H9 (cell line): ENCODE measurements around the gene FYCO1. TPM values are rescaled to one million over a fixed set of nuclear protein-coding genes. Genes with fewer than 3 reads are reported as not detected.

ENCODE experiments used
- DNase-seq: peaks from one replicate; pipeline ENCODE4 v3.0.0-alpha.2; 2017
- H2AFZ ChIP-seq: one replicate; pipeline ENCODE4 v1.6.1; 2013; ENCODE audit warnings: mild to moderate bottlenecking, low read length, control low read depth, moderate library complexity
- H2AK5ac ChIP-seq: 2 replicates; pipeline ENCODE4 v1.6.1; 2013; ENCODE audit warnings: low read length, control low read depth, mixed read lengths; ENCODE audit not compliant: insufficient read length
- H2BK120ac ChIP-seq: one replicate; pipeline ENCODE4 v1.6.1; 2013; ENCODE audit warnings: low read depth, mild to moderate bottlenecking, low read length, control low read depth, inconsistent platforms; ENCODE audit not compliant: poor library complexity, severe bottlenecking
- H2BK12ac ChIP-seq: 2 replicates; pipeline ENCODE4 v1.6.1; 2013; ENCODE audit warnings: low read length, control low read depth, mixed read lengths, low read depth; ENCODE audit not compliant: insufficient read length
- H2BK15ac ChIP-seq: 2 replicates; pipeline ENCODE4 v1.6.1; 2013; ENCODE audit warnings: low read depth, low read length, control low read depth
- H2BK20ac ChIP-seq: one replicate; pipeline ENCODE4 v1.6.1; 2013; ENCODE audit warnings: low read depth, mild to moderate bottlenecking, low read length, control low read depth, inconsistent platforms; ENCODE audit not compliant: poor library complexity, severe bottlenecking
- H2BK5ac ChIP-seq: 2 replicates; pipeline ENCODE4 v1.6.1; 2013; ENCODE audit warnings: low read length, control low read depth, mixed read lengths; ENCODE audit not compliant: insufficient read length
- H3K14ac ChIP-seq: 2 replicates; pipeline ENCODE4 v1.6.1; 2013; ENCODE audit warnings: low read length, control low read depth; ENCODE audit not compliant: insufficient read depth
- H3K18ac ChIP-seq: 2 replicates; pipeline ENCODE4 v1.6.1; 2013; ENCODE audit warnings: low read depth, mild to moderate bottlenecking, mixed read lengths, low read length, control low read depth; ENCODE audit not compliant: insufficient read length
- H3K23ac ChIP-seq: 2 replicates; pipeline ENCODE4 v1.6.1; 2013; ENCODE audit warnings: low read length, control low read depth, mixed read lengths, low read depth; ENCODE audit not compliant: insufficient read length
- H3K23me2 ChIP-seq: 2 replicates; pipeline ENCODE4 v1.6.1; 2013; ENCODE audit warnings: low read depth, mild to moderate bottlenecking, mixed read lengths, low read length, control low read depth; ENCODE audit not compliant: insufficient read length, poor library complexity, severe bottlenecking
- H3K27ac ChIP-seq: 2 replicates; pipeline ENCODE4 v1.5.1; 2013; ENCODE audit warnings: low read length, control low read depth, mixed read lengths, low read depth; ENCODE audit not compliant: insufficient read length
- H3K27me3 ChIP-seq: 2 replicates; pipeline ENCODE4 v1.6.1; 2013; ENCODE audit warnings: low read length, control low read depth, inconsistent platforms; ENCODE audit not compliant: insufficient read depth
- H3K4ac ChIP-seq: 2 replicates; pipeline ENCODE4 v1.6.1; 2013; ENCODE audit warnings: low read depth, mild to moderate bottlenecking, control low read depth, inconsistent platforms, low read length, moderate library complexity
- H3K4me1 ChIP-seq: 2 replicates; pipeline ENCODE4 v1.6.1; 2013; ENCODE audit warnings: low read length, control low read depth, inconsistent platforms; ENCODE audit not compliant: insufficient read depth
- H3K4me2 ChIP-seq: 2 replicates; pipeline ENCODE4 v1.6.1; 2013; ENCODE audit warnings: low read length, control low read depth, mixed read lengths; ENCODE audit not compliant: insufficient read length, insufficient read depth
- H3K56ac ChIP-seq: 2 replicates; pipeline ENCODE4 v1.6.1; 2013; ENCODE audit warnings: low read depth, mild to moderate bottlenecking, mixed read lengths, low read length, control low read depth; ENCODE audit not compliant: insufficient read length
- H3K79me1 ChIP-seq: 2 replicates; pipeline ENCODE4 v1.6.1; 2013; ENCODE audit warnings: low read depth, mild to moderate bottlenecking, moderate library complexity, low read length, control low read depth, inconsistent platforms; ENCODE audit not compliant: insufficient read depth, poor library complexity, severe bottlenecking
- H3K79me2 ChIP-seq: 2 replicates; pipeline ENCODE4 v1.6.1; 2013; ENCODE audit warnings: low read length, control low read depth, inconsistent platforms; ENCODE audit not compliant: insufficient read depth
- H3K9ac ChIP-seq: 2 replicates; pipeline ENCODE4 v1.6.1; 2013; ENCODE audit warnings: low read length, control low read depth, mixed read lengths; ENCODE audit not compliant: insufficient read length; ENCODE audit errors: extremely low read depth
- H3K9me3 ChIP-seq: one replicate; pipeline ENCODE4 v1.6.1; 2013; ENCODE audit warnings: low read depth, low read length, inconsistent platforms; ENCODE audit not compliant: control insufficient read depth
- H3T11ph ChIP-seq: one replicate; pipeline ENCODE4 v1.6.1; 2013; ENCODE audit warnings: mild to moderate bottlenecking, low read length, control low read depth, inconsistent platforms
- H4K20me1 ChIP-seq: one replicate; pipeline ENCODE4 v1.6.1; 2013; ENCODE audit not compliant: control insufficient read depth, insufficient read length, insufficient read depth
- H4K5ac ChIP-seq: 2 replicates; pipeline ENCODE4 v1.6.1; 2013; ENCODE audit warnings: low read depth, mild to moderate bottlenecking, mixed read lengths, low read length, control low read depth; ENCODE audit not compliant: insufficient read length
- H4K8ac ChIP-seq: replicated peaks from 2 replicates; pipeline ENCODE4 v1.6.1; 2013; ENCODE audit warnings: low read length, control low read depth, mixed read lengths, low read depth; ENCODE audit not compliant: insufficient read length
- H4K91ac ChIP-seq: 2 replicates; pipeline ENCODE4 v1.6.1; 2013; ENCODE audit warnings: low read depth, mild to moderate bottlenecking, moderate library complexity, mixed read lengths, low read length, control low read depth; ENCODE audit not compliant: insufficient read length
- H3K27ac Mint-ChIP-seq, 3 experiments: 2 replicates in 2 of 3; 3 replicates in 1 of 3; pipeline ENCODE4 v1.8.0; 2020 to 2021; ENCODE audit warnings: mixed read lengths in 3 of 3, mild to moderate bottlenecking in 1 of 3, moderate library complexity in 1 of 3
- H3K27me3 Mint-ChIP-seq: 2 replicates; pipeline ENCODE4 v1.8.0; 2021; ENCODE audit warnings: low read depth, mild to moderate bottlenecking, moderate library complexity, mixed read lengths
- H3K36me3 Mint-ChIP-seq, 3 experiments: 2 replicates in 2 of 3; 3 replicates in 1 of 3; pipeline ENCODE4 v1.8.0; 2020 to 2021; ENCODE audit warnings: low read depth in 3 of 3, mixed read lengths in 3 of 3; ENCODE audit not compliant: insufficient read depth in 1 of 3
- H3K4me1 Mint-ChIP-seq, 2 experiments: 2 replicates each; pipeline ENCODE4 v1.8.0; 2020; ENCODE audit warnings: mixed read lengths in 2 of 2
- H3K4me3 Mint-ChIP-seq, 2 experiments: 2 replicates in 1 of 2; 3 replicates in 1 of 2; pipeline ENCODE4 v1.8.0; 2020 to 2021; ENCODE audit warnings: mild to moderate bottlenecking in 2 of 2, mixed read lengths in 2 of 2, moderate library complexity in 1 of 2
- H3K9me3 Mint-ChIP-seq, 2 experiments: 2 replicates in 1 of 2; 3 replicates in 1 of 2; pipeline ENCODE4 v1.8.0; 2020; ENCODE audit warnings: mild to moderate bottlenecking in 2 of 2, mixed read lengths in 2 of 2, moderate library complexity in 1 of 2
- CTCF ChIP-seq: fragments of 200-600 bp; sonication (generic); conservative IDR thresholded peaks from 3 replicates; pipeline ENCODE4 v1.8.0; 2021; ENCODE audit warnings: antibody characterized with exemption, mild to moderate bottlenecking
- WGBS: extraction: QIAGEN DNeasy Blood & Tissue Kit; methylation state at CpG from one replicate; pipeline ENCODE4 v1.1.7; 2013; ENCODE audit warnings: missing lambda C conversion rate, low lambda C conversion rate, mixed read lengths; ENCODE audit not compliant: insufficient read length; ENCODE audit errors: extremely low coverage; 5-methylcytosine and 5-hydroxymethylcytosine counted together
- total RNA-seq: library from RNA; stranded (reverse); gene quantifications from 2 replicates; pipeline ENCODE4 v1.2.1, GENCODE V29; 2021

Gene FYCO1
- total RNA-seq, 1 experiment from 2014 or later: 10.4 TPM

- Mint-ChIP-seq H3K36me3 (no peaks in the 10 kb centered on the region), H3K27ac (no peak overlapping the region; a peak in 1 of 7 replicates), H3K4me3 (no peak overlapping the region), H3K9me3 (no peaks in the 10 kb centered on the region), H3K27me3 (peaks cover 10% of the 10 kb centered on the region), H3K4me1 (peaks cover 9 to 10% of the 10 kb centered on the region in 2 experiments)
- H3K56ac ChIP-seq: no peak overlapping the region
- no CpG with 5 or more reads among the region's 4 CpGs for WGBS
- no peak overlapping the region for H2AFZ ChIP-seq
- no peak for DNase-seq
- no peak for TF ChIP-seq CTCF
- H2BK120ac ChIP-seq: no peak overlapping the region
- no peaks in the 10 kb centered on the region for H3K79me2 ChIP-seq
- no peak overlapping the region for H3K4me2 ChIP-seq
- H3K23me2 ChIP-seq: no peaks in the 10 kb centered on the region
- no peak overlapping the region for H2BK15ac ChIP-seq
- no peak overlapping the region for H4K8ac ChIP-seq
- no peak overlapping the region for H2BK5ac ChIP-seq
- no peaks in the 10 kb centered on the region for H3K79me1 ChIP-seq
- H2BK12ac ChIP-seq: no peak overlapping the region
- H4K5ac ChIP-seq: no peak overlapping the region
- no peaks in the 10 kb centered on the region for H4K20me1 ChIP-seq
- H3K9me3 ChIP-seq: no peaks in the 10 kb centered on the region
- H4K91ac ChIP-seq: no peak overlapping the region
- no peak overlapping the region for H3K4ac ChIP-seq
- H3K9ac ChIP-seq: no peak overlapping the region
- H3K4me1 ChIP-seq: no peaks in the 10 kb centered on the region
- no peak overlapping the region for H3K14ac ChIP-seq
- H3K18ac ChIP-seq: no peak overlapping the region
- H3K23ac ChIP-seq: no peak overlapping the region
- no peak overlapping the region for H2BK20ac ChIP-seq
- no peak overlapping the region for H3K27ac ChIP-seq
- H3K27me3 ChIP-seq: no peaks in the 10 kb centered on the region
- H2AK5ac ChIP-seq: no peak overlapping the region
- no peak overlapping the region for H3T11ph ChIP-seq
Observed at GRCh38 chr3:45887285-45887684, 108.3 kb downstream of the FYCO1 start.
